HG03039 (cell line): Measurements from ENCODE around the gene HES2.
A peak's percentile ranks its signal among the peaks of the same experiment; 100 is the strongest.
"Not testable (repeated sequence)": the region's sequence is repeated elsewhere in the genome, so short reads cannot be mapped to it uniquely, and the experiment has no call there.

Experiments
- ATAC-seq: cut with Tn5 transposase; IDR thresholded peaks from one replicate; pipeline ENCODE4 v1.9.1; 2021; ENCODE audit warnings: mild to moderate bottlenecking, moderate library complexity; ENCODE audit not compliant: unreplicated experiment

The HES2 gene

GRCh38 chr1:6419397-6419803 is 319 bp downstream of the HES2 start:
- ATAC-seq: no peak

DNA sequence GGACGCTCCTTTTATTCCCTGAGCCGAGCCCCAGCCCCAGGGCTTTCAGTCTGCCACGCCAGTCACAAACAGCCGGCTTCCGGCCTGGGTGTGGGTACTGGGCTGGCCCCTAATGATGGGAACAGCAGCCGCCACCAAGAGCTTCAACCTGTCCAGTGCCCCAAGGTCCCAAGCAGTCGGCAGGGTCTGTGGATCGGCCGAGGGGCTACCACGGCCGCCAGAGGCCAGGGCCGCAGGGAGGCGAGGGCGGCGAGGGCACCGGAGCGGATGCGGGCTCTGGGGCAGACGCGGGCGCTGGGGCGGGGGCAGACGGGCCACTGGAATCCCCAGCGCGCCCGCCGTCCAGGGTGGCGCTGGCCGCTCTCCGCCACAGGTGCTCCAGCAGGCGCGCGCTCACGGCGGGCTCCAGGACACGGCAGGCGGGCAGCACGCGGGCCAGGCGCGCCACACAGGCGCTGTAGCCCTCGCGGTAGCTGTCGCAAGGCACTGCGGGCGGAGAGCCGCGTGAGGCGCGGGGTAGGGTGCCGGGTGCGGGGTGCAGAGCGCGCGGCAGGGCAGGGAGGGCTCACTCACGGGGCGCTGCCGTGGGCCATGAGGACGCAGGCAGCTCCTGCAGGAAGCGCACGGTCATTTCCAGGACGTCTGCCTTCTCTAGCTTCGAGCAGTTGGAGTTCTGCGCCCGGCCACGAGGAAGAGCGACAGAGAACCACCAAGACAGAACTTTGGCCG is 887 bp downstream of the HES2 start:
- ATAC-seq: no peak

DNA sequence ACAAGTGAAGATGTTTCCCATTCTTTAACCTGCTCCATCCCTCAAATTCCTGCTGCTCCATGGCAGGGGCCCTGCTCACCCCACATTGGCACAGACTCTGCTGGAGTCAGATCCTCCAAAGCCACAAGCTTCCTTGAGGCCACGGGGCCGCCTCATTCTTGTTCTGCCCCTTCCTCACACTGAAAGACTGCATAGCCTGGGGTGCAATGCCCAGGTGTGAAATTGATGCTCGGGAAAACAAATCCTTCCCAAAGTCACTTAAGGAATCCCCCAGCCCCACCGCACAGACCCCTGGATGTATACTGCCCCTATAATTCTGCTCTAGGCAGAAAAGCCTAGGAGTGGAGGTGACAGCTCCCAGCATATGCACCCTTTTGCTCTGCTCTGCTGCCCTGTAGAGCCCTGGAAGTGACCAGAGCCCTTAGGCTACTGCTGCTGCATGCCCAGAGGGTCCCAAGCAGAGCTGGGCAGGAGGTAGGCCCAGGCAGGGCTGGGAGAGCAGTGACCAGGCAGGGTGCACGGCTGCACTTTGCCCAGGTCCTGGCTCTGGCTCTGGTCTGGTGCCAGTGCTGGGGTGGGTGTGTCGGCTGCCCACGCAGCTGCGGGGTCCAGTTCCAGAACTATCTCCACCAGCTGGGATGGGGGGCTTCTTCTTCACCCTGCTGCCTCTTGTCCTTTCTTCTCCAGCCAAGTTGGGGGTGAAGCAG is 1.6 kb downstream of the HES2 start:
- no peak for ATAC-seq

DNA sequence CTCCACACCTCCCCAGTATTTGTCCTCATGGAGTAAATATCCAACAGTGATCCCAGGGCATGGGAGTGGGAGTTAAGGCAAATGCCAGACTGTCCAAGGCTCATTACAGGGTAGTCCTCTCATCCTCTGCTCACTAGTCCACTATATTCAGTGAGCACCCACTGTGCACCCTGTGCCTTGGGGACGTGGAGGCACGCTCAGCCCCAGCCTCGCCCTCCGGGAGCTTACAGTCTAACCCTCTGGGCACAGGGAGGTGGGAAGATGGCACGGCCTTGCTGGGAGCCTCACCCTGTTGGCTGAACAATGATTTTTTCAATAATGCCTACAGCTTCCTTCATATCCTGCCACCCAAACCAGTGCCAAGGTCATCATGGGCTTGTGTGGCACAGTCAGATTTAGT is 2.8 kb downstream of the HES2 start:
- no peak for ATAC-seq

- no peak for ATAC-seq
Observed at GRCh38 chr1:6416295-6416656, 3.4 kb downstream of the HES2 start.

- ATAC-seq: no peak
Observed at GRCh38 chr1:6414881-6415626, 4.7 kb downstream of the HES2 start.

DNA sequence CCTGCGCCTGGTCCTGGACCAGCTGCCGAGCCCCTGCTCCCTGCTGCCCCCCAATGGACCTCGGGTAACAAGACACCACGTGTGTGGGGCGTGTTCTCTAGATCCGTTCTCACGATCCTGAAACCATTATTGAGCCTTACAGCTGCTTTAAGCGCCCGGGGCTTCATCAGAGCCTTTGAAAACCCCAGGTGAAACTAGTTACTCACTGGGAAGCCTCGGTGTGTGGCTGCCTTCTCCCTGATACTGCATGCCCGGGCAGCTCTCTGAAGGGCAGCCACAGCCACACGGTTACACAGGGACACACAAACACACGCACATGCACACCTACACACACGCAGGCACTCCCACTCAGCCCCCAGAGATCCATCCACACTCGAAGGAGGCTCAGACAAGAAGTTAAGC is 5.3 kb downstream of the HES2 start:
- no peak for ATAC-seq

DNA sequence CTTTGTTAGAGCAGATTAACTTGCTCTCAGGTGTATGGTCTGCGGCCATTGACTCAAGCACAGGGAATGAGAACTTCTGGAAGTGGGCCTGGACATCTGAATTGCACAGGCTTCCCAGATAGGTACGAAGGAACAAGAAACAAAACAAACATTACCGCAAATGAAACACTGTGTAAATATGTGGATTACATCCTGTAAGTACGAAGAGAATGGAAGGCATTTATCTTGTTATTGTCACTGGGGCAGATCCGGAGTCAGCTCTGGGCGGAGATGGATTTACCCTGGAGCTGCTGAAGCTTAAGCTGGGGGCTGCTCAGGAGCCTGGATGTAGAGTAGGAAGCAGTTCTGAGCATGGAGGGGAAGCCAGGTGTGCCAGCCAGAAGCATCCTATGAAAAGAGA is 6.8 kb downstream of the HES2 start:
- no peak for ATAC-seq

DNA sequence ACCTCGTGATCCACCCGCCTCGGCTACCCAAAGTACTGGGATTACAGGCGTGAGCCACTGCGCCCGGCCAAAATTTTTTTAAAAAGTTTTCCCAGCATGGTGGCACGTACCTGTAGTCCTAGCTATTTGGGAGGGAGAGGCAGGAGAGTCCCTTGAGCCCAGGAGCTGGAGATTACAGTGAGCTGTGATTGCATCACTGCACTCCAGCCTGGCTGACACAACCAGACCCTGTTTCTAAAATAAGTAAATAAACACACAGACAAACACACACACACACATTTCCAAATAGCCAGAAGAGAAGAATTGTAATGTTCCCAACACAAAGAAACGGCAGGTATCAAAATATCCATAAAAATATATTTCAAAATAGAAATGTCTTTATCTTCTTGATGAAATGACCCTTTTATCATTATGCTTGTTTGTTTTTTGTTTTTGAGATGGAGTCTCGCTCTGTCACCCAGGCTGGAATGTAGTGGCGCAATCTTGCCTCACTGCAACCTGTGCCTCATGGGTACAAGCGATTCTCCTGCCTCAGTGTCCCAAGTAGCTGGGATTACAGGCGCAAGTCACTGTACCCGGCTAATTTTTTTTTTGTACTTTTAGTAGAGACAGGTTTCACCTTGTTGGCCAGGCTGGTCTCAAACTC is 9.3 kb downstream of the HES2 start:
- no peak for ATAC-seq

DNA sequence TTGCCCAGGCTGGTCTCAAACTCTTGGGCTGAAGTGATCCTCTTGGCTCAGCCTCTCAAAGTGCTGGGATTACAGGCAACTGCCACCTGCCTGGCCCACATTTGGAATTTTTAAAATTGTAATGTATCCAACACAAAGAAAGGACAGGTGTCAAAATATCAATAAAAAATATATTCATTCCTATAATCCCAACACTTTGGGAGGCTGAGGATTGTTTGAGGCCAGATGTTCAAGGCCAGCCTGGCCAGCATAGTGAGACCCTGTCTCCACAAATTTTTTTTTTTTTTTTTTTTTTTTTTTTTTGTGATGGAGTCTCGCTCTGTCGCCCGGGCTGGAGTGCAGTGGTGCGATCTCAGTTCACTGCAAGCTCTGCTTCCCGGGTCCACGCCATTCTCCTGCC is 10.0 kb downstream of the HES2 start:
- ATAC-seq: no peak

DNA sequence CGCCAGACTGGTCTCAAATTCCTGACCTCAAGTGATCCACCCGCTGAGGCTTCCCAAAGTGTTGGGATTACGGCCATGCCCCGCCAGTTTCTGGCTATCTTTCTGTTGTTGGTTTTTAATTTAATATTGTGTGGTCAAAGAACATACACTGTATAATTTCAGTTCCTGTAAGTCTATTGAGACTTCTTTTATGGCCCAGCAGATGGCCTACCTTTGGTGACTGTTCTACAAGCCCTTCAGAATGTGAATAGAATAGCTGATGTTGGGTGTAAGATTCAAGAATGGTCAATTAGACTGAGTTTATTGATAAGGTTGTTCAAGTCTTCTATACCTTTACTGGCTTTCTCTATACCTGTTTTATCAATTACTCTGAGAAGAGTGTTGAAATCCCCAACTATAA is 10.7 kb downstream of the HES2 start:
- ATAC-seq: no peak

DNA sequence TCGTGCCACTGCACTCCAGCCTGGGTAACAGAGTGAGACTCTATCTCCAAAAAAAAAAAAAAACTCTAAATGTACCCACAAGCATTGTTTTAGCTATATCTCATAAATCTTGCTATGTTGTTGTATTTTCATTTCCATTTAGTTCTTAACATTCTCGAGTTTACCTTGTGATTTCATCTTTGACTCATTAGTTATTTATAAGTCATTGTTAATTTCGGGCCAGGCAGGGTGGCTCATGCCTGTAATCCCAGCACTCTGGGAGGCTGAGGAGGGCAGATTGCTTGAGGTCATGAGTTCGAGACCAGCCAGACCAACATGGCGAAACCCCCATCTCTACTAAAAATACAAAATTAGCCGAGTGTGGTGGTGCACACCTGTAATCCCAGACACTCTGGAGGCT is 11.7 kb downstream of the HES2 start:
- ATAC-seq: no peak

DNA sequence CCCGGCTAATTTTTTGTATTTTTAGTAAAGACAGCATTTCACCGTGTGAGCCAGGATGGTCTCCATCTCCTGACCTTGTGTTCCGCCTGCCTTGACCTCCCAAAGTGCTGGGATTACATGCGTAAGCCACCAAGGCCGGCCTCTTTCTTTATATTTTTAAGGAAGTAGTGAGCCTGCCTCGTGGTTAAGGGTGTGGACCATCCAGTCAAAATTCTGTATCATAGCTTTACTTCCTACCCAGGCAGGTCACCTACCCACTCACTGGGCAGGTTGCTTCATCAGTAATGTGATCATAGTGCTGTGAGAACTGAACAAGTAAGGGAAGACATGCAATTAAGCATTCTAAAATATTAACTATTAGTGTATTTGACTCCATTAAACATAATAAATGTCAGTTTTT is 18.0 kb downstream of the HES2 start:
- no peak for ATAC-seq

DNA sequence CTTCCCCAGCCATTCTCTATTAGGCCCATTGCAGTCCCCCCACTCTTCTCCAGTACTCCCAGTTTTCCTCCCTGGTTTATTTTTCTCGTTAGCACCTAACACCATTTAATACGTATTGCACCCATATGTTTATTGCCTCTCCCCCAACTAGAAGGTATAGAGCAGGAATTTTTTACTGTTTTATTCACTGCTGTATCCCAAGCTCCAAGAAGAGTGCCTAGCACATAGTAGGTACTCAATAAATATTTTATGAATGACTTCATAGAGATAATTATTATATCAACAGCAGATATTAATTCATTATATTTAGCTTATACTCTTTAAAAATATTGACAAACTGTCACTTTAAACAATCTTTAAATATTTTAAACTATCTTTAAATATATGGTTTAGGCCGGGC is 20.4 kb downstream of the HES2 start:
- no peak for ATAC-seq

DNA sequence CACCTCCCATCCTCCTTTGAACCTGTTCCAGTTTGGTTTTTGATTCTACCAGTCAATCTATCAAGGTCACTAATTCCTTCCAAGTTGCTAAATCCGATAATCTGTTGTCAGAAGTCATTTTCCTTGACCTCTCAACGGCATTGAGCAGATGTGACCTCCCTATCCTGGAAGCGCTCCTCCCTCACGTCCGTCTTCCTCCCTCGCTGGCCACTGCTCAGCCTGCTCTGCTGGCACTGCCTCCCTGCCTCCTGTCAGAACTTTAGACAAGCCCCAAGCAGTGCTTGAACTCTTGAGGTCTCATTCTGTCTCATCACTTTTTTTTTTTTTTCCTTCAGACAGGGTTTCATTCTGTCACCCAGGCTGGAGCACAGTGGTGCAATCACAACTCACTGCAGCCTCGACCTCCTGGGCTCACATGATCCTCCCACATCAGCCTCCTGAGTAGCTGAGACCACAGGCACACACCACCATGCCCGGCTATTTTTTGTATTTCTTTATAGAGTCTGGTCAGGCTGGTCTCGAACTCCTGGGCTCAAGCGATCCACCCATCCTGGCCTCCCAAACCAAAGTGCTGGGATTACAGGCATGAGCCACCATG is 21.8 kb downstream of the HES2 start:
- no peak for ATAC-seq

DNA sequence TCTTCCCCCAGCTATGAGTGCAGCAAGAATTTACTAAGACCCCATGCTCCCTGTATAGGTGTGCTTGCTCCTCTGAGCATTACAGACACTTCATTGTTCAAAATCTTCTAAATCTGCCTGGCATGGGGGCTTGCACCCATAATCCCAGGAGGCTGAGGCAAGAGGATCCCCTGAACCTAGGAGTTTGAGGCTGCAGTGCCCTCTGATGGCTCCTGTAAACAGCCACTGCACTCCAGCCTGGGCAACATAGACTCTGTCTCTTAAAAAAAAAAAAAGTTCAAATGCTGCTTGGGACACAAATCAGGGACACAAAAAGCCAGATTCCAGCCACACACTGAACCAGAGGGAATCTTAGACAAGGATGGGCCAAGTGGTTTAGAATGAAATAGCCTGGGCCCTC is 22.7 kb downstream of the HES2 start:
- ATAC-seq: no peak

DNA sequence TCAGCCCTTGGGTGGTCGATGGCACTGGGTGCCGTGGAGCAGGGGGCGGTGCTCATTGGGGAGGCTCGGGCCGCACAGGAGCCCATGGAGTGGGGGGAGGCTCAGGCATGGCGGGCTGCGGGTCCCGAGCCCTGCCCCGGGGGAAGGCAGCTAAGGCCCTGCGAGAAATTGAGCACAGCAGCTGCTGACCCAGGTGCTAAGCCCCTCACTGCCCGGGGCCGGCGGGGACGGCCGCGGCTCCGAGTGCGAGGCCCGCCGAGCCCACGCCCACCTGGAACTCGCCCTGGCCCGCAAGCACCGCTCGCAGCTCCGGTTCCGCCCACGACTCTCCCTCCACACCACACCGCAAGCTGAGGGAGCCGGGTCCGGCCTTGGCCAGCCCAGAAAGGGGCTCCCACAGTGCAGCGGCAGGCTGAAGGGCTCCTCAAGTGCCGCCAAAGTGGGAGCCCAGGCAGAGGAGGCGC is 23.9 kb downstream of the HES2 start:
- ATAC-seq: not testable (repeated sequence)

DNA sequence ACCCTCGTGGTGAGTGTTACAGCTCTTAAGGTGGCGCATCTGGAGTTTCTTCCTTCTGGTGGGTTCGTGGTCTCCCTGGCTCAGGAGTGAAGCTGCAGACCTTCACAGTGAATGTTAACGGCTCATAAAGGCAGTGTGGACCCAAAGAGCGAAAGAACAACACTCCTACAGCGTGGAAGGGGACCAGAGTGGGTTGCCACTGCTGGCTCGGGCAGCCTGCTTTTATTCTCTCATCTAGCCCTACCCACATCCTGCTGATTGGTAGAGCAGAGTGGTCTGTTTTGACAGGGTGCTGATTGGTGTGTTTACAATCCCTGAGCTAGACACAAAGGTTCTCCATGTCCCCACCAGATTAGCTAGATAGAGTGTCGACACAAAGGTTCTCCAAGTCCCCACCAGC is 24.6 kb downstream of the HES2 start:
- not testable (repeated sequence) for ATAC-seq

GRCh38 chr1:6393400-6394187 is 26.1 kb downstream of the HES2 start, which contains the start of gene ACOT7:
Gene ACOT7 (minus strand): TSS chr1:6393767. CDS start chr1:6393399, 368 bp downstream.
- ATAC-seq: peak; percentile 70

DNA sequence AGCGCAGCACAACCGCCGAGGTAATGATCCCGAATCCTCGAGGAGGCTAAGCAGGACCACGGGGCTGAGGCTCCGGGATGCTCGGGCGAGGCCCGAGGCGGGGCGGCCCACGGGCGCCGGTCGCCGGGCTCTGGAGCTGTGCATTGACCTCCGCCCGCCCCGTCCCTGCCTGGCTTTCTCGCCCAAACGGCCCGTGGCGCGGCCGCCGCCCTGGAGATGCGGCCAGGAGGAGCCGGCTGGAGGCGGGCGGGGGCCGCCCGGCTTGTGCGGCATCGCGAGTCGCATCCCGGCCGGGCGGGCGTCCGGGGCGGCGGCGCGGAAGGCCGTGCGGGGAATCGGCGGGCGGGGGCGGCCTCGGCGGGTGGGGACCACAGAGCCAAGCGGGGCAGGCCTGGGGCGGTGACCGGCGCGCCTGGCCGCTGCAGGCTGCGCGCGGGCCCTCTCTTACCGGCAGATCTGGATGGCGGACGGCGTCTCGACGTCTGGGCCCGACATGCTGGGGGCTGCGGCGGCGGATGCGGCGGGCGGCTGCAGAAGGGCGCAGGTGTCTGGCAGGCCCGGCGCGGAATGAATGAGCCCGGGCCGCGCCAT is 26.8 kb downstream of the HES2 start:
- peak; percentile 20 for ATAC-seq
